Endothelial cell of umbilical vein (primary cell): Measurements from ENCODE around the gene PIGB.
"Not testable (repeated sequence)": the region's sequence is repeated elsewhere in the genome, so short reads cannot be mapped to it uniquely, and the experiment has no call there.

Experiments
- EZH2 ChIP-seq: IDR thresholded peaks from 2 replicates; pipeline ENCODE4 v1.6.1; 2012; ENCODE audit warnings: borderline replicate concordance, low read depth, mild to moderate bottlenecking, moderate library complexity, low read length, inconsistent platforms; ENCODE audit not compliant: severe bottlenecking
- FOS ChIP-seq: IDR thresholded peaks from 2 replicates; pipeline ENCODE4 v1.6.1; 2011; ENCODE audit warnings: mild to moderate bottlenecking, low read length, moderate library complexity, borderline replicate concordance; ENCODE audit not compliant: insufficient read depth
- GATA2 ChIP-seq: IDR thresholded peaks from 2 replicates; pipeline ENCODE4 v1.7.0; 2011; ENCODE audit warnings: low read depth, mild to moderate bottlenecking, moderate library complexity, mixed read lengths, low read length; ENCODE audit not compliant: insufficient read length, insufficient read depth
- JUN ChIP-seq: IDR thresholded peaks from 2 replicates; pipeline ENCODE4 v1.6.1; 2011; ENCODE audit warnings: borderline replicate concordance, low read depth; ENCODE audit not compliant: insufficient read length, insufficient read depth
- MYC ChIP-seq: IDR thresholded peaks from one replicate; pipeline ENCODE4 v1.6.1; 2011; ENCODE audit warnings: mild to moderate bottlenecking, low read depth, low read length
- POLR2A ChIP-seq: IDR thresholded peaks from 2 replicates; pipeline ENCODE4 v1.6.1; 2012; ENCODE audit warnings: low read depth, mild to moderate bottlenecking, control low read depth, low read length
- POLR2AphosphoS5 ChIP-seq: IDR thresholded peaks from 2 replicates; pipeline ENCODE4 v1.6.1; 2012; ENCODE audit warnings: low read depth, mild to moderate bottlenecking, control low read depth, low read length, moderate library complexity; ENCODE audit not compliant: insufficient read depth
- TF ChIP-seq, protein P1 (sequence below), 2 donors: IDR thresholded peaks; 1 replicate in 1 of 2; 2 replicates in 1 of 2; pipeline ENCODE4 v1.5.1; 2011; ENCODE audit warnings: low read length in 2 of 2, mild to moderate bottlenecking in 2 of 2, moderate library complexity in 2 of 2, control low read depth in 1 of 2, inconsistent platforms in 1 of 2, low read depth in 1 of 2; ENCODE audit not compliant: insufficient read depth in 1 of 2; ENCODE audit errors: extremely low read depth in 1 of 2
- TF ChIP-seq, protein P2 (sequence below): IDR thresholded peaks from 2 replicates; pipeline ENCODE4 v1.6.1; 2011; ENCODE audit not compliant: insufficient read depth, insufficient read length

DNA sequence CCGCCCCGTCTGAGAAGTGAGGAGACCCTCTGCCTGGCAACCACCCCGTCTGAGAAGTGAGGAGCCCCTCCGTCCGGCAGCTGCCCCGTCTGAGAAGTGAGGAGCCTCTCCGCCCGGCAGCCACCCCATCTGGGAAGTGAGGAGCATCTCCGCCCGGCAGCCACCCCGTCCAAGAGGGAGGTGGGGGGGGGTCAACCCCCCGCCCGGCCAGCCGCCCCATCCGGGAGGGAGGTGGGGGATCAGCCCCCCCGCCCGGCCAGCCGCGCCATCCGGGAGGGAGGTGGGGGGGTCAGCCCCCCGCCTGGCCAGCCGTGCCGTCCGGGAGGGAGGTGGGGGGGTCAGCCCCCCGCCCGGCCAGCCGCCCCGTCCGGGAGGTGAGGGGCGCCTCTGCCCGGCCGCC is 16.2 kb upstream of the PIGB start:
- TF ChIP-seq EZH2, POLR2A, POLR2AphosphoS5, MYC, FOS, GATA2, JUN: not testable (repeated sequence)
- TF ChIP-seq, protein P1, sequence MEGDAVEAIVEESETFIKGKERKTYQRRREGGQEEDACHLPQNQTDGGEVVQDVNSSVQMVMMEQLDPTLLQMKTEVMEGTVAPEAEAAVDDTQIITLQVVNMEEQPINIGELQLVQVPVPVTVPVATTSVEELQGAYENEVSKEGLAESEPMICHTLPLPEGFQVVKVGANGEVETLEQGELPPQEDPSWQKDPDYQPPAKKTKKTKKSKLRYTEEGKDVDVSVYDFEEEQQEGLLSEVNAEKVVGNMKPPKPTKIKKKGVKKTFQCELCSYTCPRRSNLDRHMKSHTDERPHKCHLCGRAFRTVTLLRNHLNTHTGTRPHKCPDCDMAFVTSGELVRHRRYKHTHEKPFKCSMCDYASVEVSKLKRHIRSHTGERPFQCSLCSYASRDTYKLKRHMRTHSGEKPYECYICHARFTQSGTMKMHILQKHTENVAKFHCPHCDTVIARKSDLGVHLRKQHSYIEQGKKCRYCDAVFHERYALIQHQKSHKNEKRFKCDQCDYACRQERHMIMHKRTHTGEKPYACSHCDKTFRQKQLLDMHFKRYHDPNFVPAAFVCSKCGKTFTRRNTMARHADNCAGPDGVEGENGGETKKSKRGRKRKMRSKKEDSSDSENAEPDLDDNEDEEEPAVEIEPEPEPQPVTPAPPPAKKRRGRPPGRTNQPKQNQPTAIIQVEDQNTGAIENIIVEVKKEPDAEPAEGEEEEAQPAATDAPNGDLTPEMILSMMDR (IDR thresholded peaks at IDR 0.05; ENCODE audit: extremely low read depth in 1 of 2, insufficient read depth in 1 of 2, low read depth in 1 of 2, low read length in 2 of 2) = not testable (repeated sequence)
- TF ChIP-seq, protein P2, sequence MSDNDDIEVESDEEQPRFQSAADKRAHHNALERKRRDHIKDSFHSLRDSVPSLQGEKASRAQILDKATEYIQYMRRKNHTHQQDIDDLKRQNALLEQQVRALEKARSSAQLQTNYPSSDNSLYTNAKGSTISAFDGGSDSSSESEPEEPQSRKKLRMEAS = not testable (repeated sequence)
